Measurements from ENCODE around the gene SEC14L5. TPM values are rescaled to one million over a fixed set of nuclear protein-coding genes. Genes with fewer than 3 reads are reported as not detected.

Gene SEC14L5
- total RNA-seq = 0.28 TPM in 1 of 2 replicates, not detected in the other

GRCh38 chr16:4957720-4958509, at the start of gene SEC14L5:
TSS of gene SEC14L5 (plus strand) at chr16:4958330. CDS start at chr16:4959324, 994 bp downstream.

GRCh38 chr16:4936991-4937781, 20.9 kb upstream of the SEC14L5 start, which contains the start of gene PPL:
TSS of gene PPL (minus strand) at chr16:4937148. CDS start at chr16:4937045, 103 bp downstream.

GRCh38 chr16:5033256-5034166, 75.4 kb downstream of the SEC14L5 start, which contains the start of gene NAGPA:
TSS of gene NAGPA (minus strand) at chr16:5033935. CDS start at chr16:5033914, 21 bp downstream.

GRCh38 chr16:5065813-5066212, 107.7 kb downstream of the SEC14L5 start, which contains the start of gene C16orf89:
TSS of gene C16orf89 (minus strand) at chr16:5065956. CDS start at chr16:5065908, 48 bp downstream.

Other genes starting within 250 kb of the SEC14L5 start
- gene ANKS3, start 224.1 kb upstream of the SEC14L5 start, total RNA-seq = 33.7 and 45.4 TPM in 2 replicates
- 2.5 and 2.8 TPM in 2 replicates for gene DNAAF8, start 223.8 kb upstream of the SEC14L5 start, total RNA-seq
- 7.0 and 7.1 TPM in 2 replicates for gene ZNF500, start 191.2 kb upstream of the SEC14L5 start, total RNA-seq
- gene SEPTIN12, start 170.0 kb upstream of the SEC14L5 start, total RNA-seq = not detected in 2 replicates
- gene SMIM22, start 163.0 kb upstream of the SEC14L5 start, total RNA-seq = not detected in 2 replicates
- 16.6 and 21.1 TPM in 2 replicates for gene ROGDI, start 155.7 kb upstream of the SEC14L5 start, total RNA-seq
- gene GLYR1, start 111.0 kb upstream of the SEC14L5 start, total RNA-seq = 43.4 and 62.9 TPM in 2 replicates
- gene UBN1, start 110.8 kb upstream of the SEC14L5 start, total RNA-seq = 20.9 and 21.7 TPM in 2 replicates
- gene PPL, start 21.2 kb upstream of the SEC14L5 start, total RNA-seq = 1.5 and 11.6 TPM in 2 replicates
- gene NAGPA, start 75.6 kb downstream of the SEC14L5 start, total RNA-seq = 9.4 and 16.1 TPM in 2 replicates
- 1.1 TPM in 1 of 2 replicates, not detected in the other for gene C16orf89, start 107.6 kb downstream of the SEC14L5 start, total RNA-seq
- 34.4 and 52.1 TPM in 2 replicates for gene ALG1, start 113.5 kb downstream of the SEC14L5 start, total RNA-seq
- 6.5 and 20.1 TPM in 2 replicates for gene EEF2KMT, start 139.5 kb downstream of the SEC14L5 start, total RNA-seq

All from regular cardiac myocyte (primary cell).